HEK293T (cell line): Measurements from ENCODE around the gene ILKAP.

ENCODE experiments used
- CTCF ChIA-PET: fragments of 350-600 bp; formaldehyde crosslinking; extraction: SDS; loops from one replicate; lab custom pipeline; 2021; ENCODE audit warnings: antibody characterized with exemption, inconsistent platforms; lab: Yijun Ruan, JAX
- POLR2A ChIA-PET: fragments of 350-600 bp; formaldehyde crosslinking; extraction: SDS; loops from one replicate; lab custom pipeline; 2020; ENCODE audit warnings: antibody characterized with exemption, inconsistent platforms; lab: Yijun Ruan, JAX
- DNase-seq: peaks from one replicate; pipeline ENCODE4 v3.0.0; 2012; ENCODE audit warnings: mixed read lengths; ENCODE audit errors: extremely low spot score
- ARNT ChIP-seq: fragments of 450-650 bp; IDR thresholded peaks from 2 replicates; pipeline ENCODE4 v1.6.1; 2017; ENCODE audit warnings: mild to moderate bottlenecking
- BHLHE40 ChIP-seq: fragments of 450-650 bp; IDR thresholded peaks from 2 replicates; pipeline ENCODE4 v1.6.1; 2016; ENCODE audit warnings: mild to moderate bottlenecking, moderate library complexity, borderline replicate concordance
- CTBP1 ChIP-seq: fragments of 450-650 bp; IDR thresholded peaks from 2 replicates; pipeline ENCODE4 v1.6.1; 2016; ENCODE audit warnings: borderline replicate concordance
- ELF4 ChIP-seq: fragments of 450-650 bp; IDR thresholded peaks from 2 replicates; pipeline ENCODE4 v1.6.1; 2017; ENCODE audit warnings: antibody characterized with exemption
- FOXA1 ChIP-seq: fragments of 450-650 bp; IDR thresholded peaks from 2 replicates; pipeline ENCODE4 v1.6.1; 2016; ENCODE audit warnings: mild to moderate bottlenecking
- FOXK2 ChIP-seq: fragments of 450-650 bp; IDR thresholded peaks from 2 replicates; pipeline ENCODE4 v1.6.1; 2016; ENCODE audit warnings: mild to moderate bottlenecking
- FOXM1 ChIP-seq: fragments of 450-650 bp; IDR thresholded peaks from 2 replicates; pipeline ENCODE4 v1.6.1; 2017; ENCODE audit warnings: mild to moderate bottlenecking, borderline replicate concordance
- HDGF ChIP-seq: fragments of 450-650 bp; IDR thresholded peaks from 2 replicates; pipeline ENCODE4 v1.6.1; 2017; ENCODE audit warnings: antibody characterized with exemption, borderline replicate concordance
- L3MBTL2 ChIP-seq: fragments of 450-650 bp; conservative IDR thresholded peaks from 2 replicates; pipeline ENCODE4 v1.6.1; 2016; ENCODE audit warnings: mild to moderate bottlenecking
- LEF1 ChIP-seq: fragments of 450-650 bp; IDR thresholded peaks from 2 replicates; pipeline ENCODE4 v1.6.1; 2017; ENCODE audit warnings: mild to moderate bottlenecking, borderline replicate concordance
- NFRKB ChIP-seq: fragments of 450-650 bp; IDR thresholded peaks from 2 replicates; pipeline ENCODE4 v1.6.1; 2016; ENCODE audit warnings: mild to moderate bottlenecking, moderate library complexity
- SP1 ChIP-seq: fragments of 450-650 bp; IDR thresholded peaks from 2 replicates; pipeline ENCODE4 v1.6.1; 2017
- SUZ12 ChIP-seq: fragments of 450-650 bp; IDR thresholded peaks from 2 replicates; pipeline ENCODE4 v1.6.1; 2016; ENCODE audit warnings: mild to moderate bottlenecking
- TARDBP ChIP-seq: fragments of 450-650 bp; IDR thresholded peaks from 2 replicates; pipeline ENCODE4 v1.6.1; 2016
- ZNF384 ChIP-seq: fragments of 450-650 bp; IDR thresholded peaks from 2 replicates; pipeline ENCODE4 v1.6.1; 2016
- TF ChIP-seq, protein P1 (sequence below): fragments of 450-650 bp; IDR thresholded peaks from 2 replicates; pipeline ENCODE4 v1.6.1; 2016

ILKAP gene

GRCh38 chr2:238247841-238248453 lies 44.5 kb upstream of the ILKAP start:
- ChIA-PET POLR2A (no interaction called here), CTCF (no interaction called here)
- no peak for TF ChIP-seq FOXM1
- TF ChIP-seq SUZ12 = no peak
- no peak for TF ChIP-seq SP1
- no peak for TF ChIP-seq CTBP1
- no peak for TF ChIP-seq ZNF384
- TF ChIP-seq L3MBTL2 = no peak
- TF ChIP-seq NFRKB = no peak
- TF ChIP-seq ARNT = no peak
- no peak for TF ChIP-seq FOXA1
- no peak for DNase-seq

DNA sequence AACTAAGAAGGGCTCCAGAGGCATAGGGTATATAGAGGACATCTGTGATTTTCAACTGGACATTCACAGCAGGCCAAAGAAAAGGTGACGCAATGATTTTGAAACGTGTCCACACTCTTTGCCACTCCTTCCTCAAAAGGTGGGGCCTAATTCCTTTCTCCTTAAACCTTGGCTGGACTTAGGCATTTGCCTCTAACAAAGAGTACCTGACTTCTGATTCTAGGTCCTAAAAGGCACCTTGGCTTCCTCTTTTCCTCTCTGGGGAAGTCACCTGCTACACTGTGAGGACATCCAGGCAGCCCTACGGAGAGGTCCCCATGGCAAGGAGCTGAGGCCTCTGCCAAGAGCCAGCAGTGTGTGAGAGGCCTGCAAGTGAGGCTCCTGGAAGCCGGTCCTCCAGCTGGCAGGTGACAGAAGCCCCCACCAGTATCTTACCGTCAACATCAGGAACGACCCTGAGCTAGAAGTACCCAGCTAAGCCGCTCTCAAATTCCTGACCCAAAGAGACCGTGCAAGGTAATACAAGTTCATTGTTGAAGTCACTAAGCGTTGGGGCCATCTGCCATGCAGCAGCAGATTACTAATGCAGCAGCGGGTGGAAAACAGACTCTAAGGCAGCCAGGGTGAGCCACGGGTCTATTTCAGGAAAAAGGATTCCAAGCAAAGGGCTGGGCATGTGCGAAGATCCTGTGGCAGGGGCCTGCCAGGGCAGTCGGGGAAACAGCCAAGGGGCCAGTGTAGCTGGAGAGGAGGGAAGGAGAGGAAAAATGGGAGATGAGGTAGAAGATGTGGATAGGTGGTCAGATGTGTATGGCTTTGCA lies 43.7 kb upstream of the ILKAP start:
- TF ChIP-seq ARNT (no peak), SUZ12 (no peak), ELF4 (no peak), NFRKB (no peak), LEF1 (no peak), FOXA1 (no peak), ZNF384 (no peak), CTBP1 (no peak), TARDBP (no peak), SP1 (no peak), L3MBTL2 (no peak), FOXM1 (no peak), BHLHE40 (no peak), FOXK2 (no peak), HDGF (no peak)
- TF ChIP-seq, protein P1, sequence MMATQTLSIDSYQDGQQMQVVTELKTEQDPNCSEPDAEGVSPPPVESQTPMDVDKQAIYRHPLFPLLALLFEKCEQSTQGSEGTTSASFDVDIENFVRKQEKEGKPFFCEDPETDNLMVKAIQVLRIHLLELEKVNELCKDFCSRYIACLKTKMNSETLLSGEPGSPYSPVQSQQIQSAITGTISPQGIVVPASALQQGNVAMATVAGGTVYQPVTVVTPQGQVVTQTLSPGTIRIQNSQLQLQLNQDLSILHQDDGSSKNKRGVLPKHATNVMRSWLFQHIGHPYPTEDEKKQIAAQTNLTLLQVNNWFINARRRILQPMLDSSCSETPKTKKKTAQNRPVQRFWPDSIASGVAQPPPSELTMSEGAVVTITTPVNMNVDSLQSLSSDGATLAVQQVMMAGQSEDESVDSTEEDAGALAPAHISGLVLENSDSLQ = no peak
- no peak for DNase-seq
- POLR2A ChIA-PET = no interaction called here
- CTCF ChIA-PET = no interaction called here

- TF ChIP-seq SUZ12 (no peak), SP1 (no peak), HDGF (no peak), FOXA1 (no peak), BHLHE40 (no peak), LEF1 (no peak)
- POLR2A ChIA-PET = interaction anchor here (1.6 kb wide), 1 partner anchor 183 kb away, joined by 3 read pairs; the partner anchor contains the start of gene SCLY
- no peak for DNase-seq
- CTCF ChIA-PET = interaction anchor here (0.6 kb wide), 1 partner anchor 10 kb away, joined by 3 read pairs; no protein-coding TSS in a partner anchor
Observed at GRCh38 chr2:238244151-238244550, 40.7 kb upstream of the ILKAP start.

- ChIA-PET CTCF (no interaction called here), POLR2A (interaction anchor here (1.6 kb wide), 1 partner anchor 183 kb away, joined by 3 read pairs; the partner anchor contains the start of gene SCLY)
- no peak for DNase-seq
- TF ChIP-seq SUZ12 = no peak
- no peak for TF ChIP-seq BHLHE40
- no peak for TF ChIP-seq ZNF384
- TF ChIP-seq NFRKB = no peak
- no peak for TF ChIP-seq LEF1
- TF ChIP-seq ELF4 = no peak
- no peak for TF ChIP-seq FOXM1
- no peak for TF ChIP-seq FOXA1
- no peak for TF ChIP-seq HDGF
- no peak for TF ChIP-seq CTBP1
- no peak for TF ChIP-seq TARDBP
- TF ChIP-seq FOXK2 = no peak
- TF ChIP-seq, protein P1 = no peak
- no peak for TF ChIP-seq ARNT
Observed at GRCh38 chr2:238243496-238244076, 40.1 kb upstream of the ILKAP start.

GRCh38 chr2:238242731-238243495 lies 39.4 kb upstream of the ILKAP start:
- TF ChIP-seq FOXA1 (no peak), FOXK2 (no peak), CTBP1 (no peak), HDGF (no peak), ARNT (no peak), SP1 (no peak), TARDBP (no peak), ELF4 (no peak)
- TF ChIP-seq, protein P1 = no peak
- ChIA-PET CTCF (no interaction called here), POLR2A (interaction anchor here (0.6 kb wide), 1 partner anchor 9 kb away, joined by 3 read pairs; no protein-coding TSS in a partner anchor)
- no peak for DNase-seq
